B cell (primary cell): Measurements from ENCODE around the gene IGSF9. TPM values are rescaled to one million over a fixed set of nuclear protein-coding genes. Genes with fewer than 3 reads are reported as not detected.

Experiments
- ATAC-seq: fragments of 200-7000 bp; cut with Tn5 transposase; one replicate; pipeline ENCODE4 v1.10.0; 2021; ENCODE audit warnings: low read depth, mild to moderate bottlenecking, moderate number of reproducible peaks, moderate library complexity
- CTCF ChIA-PET: fragments of 350-600 bp; sonication (Branson Sonifier 250); formaldehyde crosslinking; loops from one replicate; lab custom pipeline; 2021; ENCODE audit warnings: antibody characterized with exemption, inconsistent platforms; lab: Charles Lee
- POLR2A ChIA-PET: fragments of 350-600 bp; sonication (Branson Sonifier 250); formaldehyde crosslinking; loops from one replicate; lab custom pipeline; 2021; ENCODE audit warnings: antibody characterized with exemption; lab: Charles Lee
- DNase-seq: peaks from one replicate; pipeline ENCODE4 v3.0.0; 2013
- H2AFZ ChIP-seq: 2 replicates; pipeline ENCODE4 v1.6.1; 2012; ENCODE audit warnings: mild to moderate bottlenecking, low read depth, low read length; ENCODE audit not compliant: insufficient read depth, poor library complexity, severe bottlenecking
- H3K27ac ChIP-seq, 2 donors: 1 replicate in 1 of 2; 2 replicates in 1 of 2; pipeline ENCODE4 v1.5.1; 2012 to 2013; ENCODE audit warnings: low read length in 2 of 2, mild to moderate bottlenecking in 2 of 2, moderate library complexity in 1 of 2
- H3K27me3 ChIP-seq, 4 experiments: fragments of 200-600 bp in 1 of 4; sonication (generic) in 1 of 4; replicated peaks in 1 of 4; 1 replicate in 2 of 4; 2 replicates in 2 of 4; pipeline versions ENCODE4 v1.6.1 to v1.7.0; 2013 to 2016; ENCODE audit warnings: low read length in 3 of 4, mild to moderate bottlenecking in 2 of 4, mixed read lengths in 1 of 4, moderate library complexity in 1 of 4; ENCODE audit not compliant: insufficient read depth in 4 of 4, control insufficient read depth in 3 of 4; ENCODE audit errors: control extremely low read depth in 1 of 4
- H3K36me3 ChIP-seq, 2 experiments: replicated peaks in 1 of 2; 1 replicate in 1 of 2; 2 replicates in 1 of 2; pipeline versions ENCODE4 v1.6.1 to v1.7.1; 2013; ENCODE audit warnings: low read length in 1 of 2; ENCODE audit not compliant: insufficient read depth in 2 of 2, control insufficient read depth in 1 of 2; ENCODE audit errors: control extremely low read depth in 1 of 2, extremely low read depth in 1 of 2
- H3K4me1 ChIP-seq, 2 donors: fragments of 200-600 bp in 1 of 2; sonication (generic) in 1 of 2; 1 replicate in 1 of 2; 2 replicates in 1 of 2; pipeline versions ENCODE4 v1.5.1 to v1.6.1; 2013 to 2017; ENCODE audit warnings: low read length in 2 of 2; ENCODE audit not compliant: control insufficient read depth in 2 of 2, insufficient read depth in 2 of 2
- H3K4me2 ChIP-seq: replicated peaks from 2 replicates; pipeline ENCODE3; 2012; ENCODE audit warnings: mild to moderate bottlenecking, low read depth, low read length; ENCODE audit not compliant: poor library complexity, severe bottlenecking
- H3K4me3 ChIP-seq, 5 experiments: fragments of 200-600 bp in 1 of 5; sonication (generic) in 1 of 5; 1 replicate in 3 of 5; 2 replicates in 2 of 5; pipeline versions ENCODE4 v1.5.1 to v1.7.0; 2011 to 2016; ENCODE audit warnings: low read length in 4 of 5, mild to moderate bottlenecking in 4 of 5, low read depth in 2 of 5, control low read depth in 1 of 5, moderate library complexity in 1 of 5; ENCODE audit not compliant: insufficient read depth in 1 of 5; ENCODE audit errors: control extremely low read depth in 1 of 5, extremely low read depth in 1 of 5
- H3K79me2 ChIP-seq: fragments of 200-600 bp; sonication (generic); one replicate; pipeline ENCODE4 v1.6.0; 2016; ENCODE audit warnings: low read length; ENCODE audit not compliant: control insufficient read depth, insufficient read depth
- H3K9ac ChIP-seq: fragments of 200-600 bp; sonication (generic); 2 replicates; pipeline ENCODE4 v1.6.1; 2017; ENCODE audit warnings: mild to moderate bottlenecking, low read length, moderate library complexity
- H3K9me3 ChIP-seq, 3 donors: one replicate each; pipeline versions ENCODE4 v1.6.1 to v1.7.1; 2013; ENCODE audit warnings: low read length in 2 of 3; ENCODE audit not compliant: control insufficient read depth in 2 of 3, insufficient read depth in 1 of 3; ENCODE audit errors: control extremely low read depth in 1 of 3
- H4K20me1 ChIP-seq: 2 replicates; pipeline ENCODE4 v1.6.0; 2012; ENCODE audit warnings: mild to moderate bottlenecking, low read length; ENCODE audit not compliant: insufficient read depth, control insufficient read depth, poor library complexity, severe bottlenecking
- H3K27ac Mint-ChIP-seq: one replicate; pipeline ENCODE4 v1.8.0; 2021; ENCODE audit warnings: mixed read lengths
- H3K27me3 Mint-ChIP-seq: one replicate; pipeline ENCODE4 v1.8.0; 2021; ENCODE audit warnings: mixed read lengths
- H3K4me1 Mint-ChIP-seq: one replicate; pipeline ENCODE4 v1.8.0; 2021; ENCODE audit warnings: mixed read lengths
- H3K4me3 Mint-ChIP-seq: one replicate; pipeline ENCODE4 v1.8.0; 2021; ENCODE audit warnings: mixed read lengths
- H3K9me3 Mint-ChIP-seq: one replicate; pipeline ENCODE4 v1.8.0; 2022; ENCODE audit warnings: mixed read lengths; ENCODE audit not compliant: insufficient read depth
- EZH2 ChIP-seq: IDR thresholded peaks from 2 replicates; pipeline ENCODE4 v1.6.1; 2012; ENCODE audit warnings: borderline replicate concordance, low read depth, mild to moderate bottlenecking, moderate library complexity, low read length; ENCODE audit not compliant: insufficient read depth, poor library complexity, severe bottlenecking
- WGBS: methylation state at CpG from one replicate; pipeline ENCODE4 v1.1.5; 2013; ENCODE audit warnings: missing lambda C conversion rate; ENCODE audit not compliant: insufficient coverage; 5-methylcytosine and 5-hydroxymethylcytosine counted together
- intact Hi-C: fragments of 100-400 bp; cut with micrococcal nuclease; formaldehyde crosslinking; loops from one replicate; pipeline ENCODE4 v1.10.0; 2022
- polyA plus RNA-seq: library from polyadenylated mRNA; depleted of rRNA; stranded (reverse); fragments of >200 nt; gene quantifications from 2 replicates; pipeline ENCODE4 v1.2.3, GENCODE V29; 2012
- total RNA-seq, 2 donors: library from RNA; stranded (reverse); fragments of 120-200 nt in 1 of 2; gene quantifications; 1 replicate in 1 of 2; 2 replicates in 1 of 2; pipeline versions ENCODE4 v1.2.3 to v1.2.4, GENCODE V29; 2013 to 2022
- TF ChIP-seq, protein P1 (sequence below): fragments of 200-600 bp; IDR thresholded peaks from one replicate; pipeline ENCODE4 v1.8.0; 2022; ENCODE audit warnings: antibody characterized with exemption, mild to moderate bottlenecking

IGSF9 gene
- total and polyA plus RNA-seq, 2 donors (not counting 1 experiment from before 2014, with no cell fraction given): 0.36 to 0.37 TPM

DNA sequence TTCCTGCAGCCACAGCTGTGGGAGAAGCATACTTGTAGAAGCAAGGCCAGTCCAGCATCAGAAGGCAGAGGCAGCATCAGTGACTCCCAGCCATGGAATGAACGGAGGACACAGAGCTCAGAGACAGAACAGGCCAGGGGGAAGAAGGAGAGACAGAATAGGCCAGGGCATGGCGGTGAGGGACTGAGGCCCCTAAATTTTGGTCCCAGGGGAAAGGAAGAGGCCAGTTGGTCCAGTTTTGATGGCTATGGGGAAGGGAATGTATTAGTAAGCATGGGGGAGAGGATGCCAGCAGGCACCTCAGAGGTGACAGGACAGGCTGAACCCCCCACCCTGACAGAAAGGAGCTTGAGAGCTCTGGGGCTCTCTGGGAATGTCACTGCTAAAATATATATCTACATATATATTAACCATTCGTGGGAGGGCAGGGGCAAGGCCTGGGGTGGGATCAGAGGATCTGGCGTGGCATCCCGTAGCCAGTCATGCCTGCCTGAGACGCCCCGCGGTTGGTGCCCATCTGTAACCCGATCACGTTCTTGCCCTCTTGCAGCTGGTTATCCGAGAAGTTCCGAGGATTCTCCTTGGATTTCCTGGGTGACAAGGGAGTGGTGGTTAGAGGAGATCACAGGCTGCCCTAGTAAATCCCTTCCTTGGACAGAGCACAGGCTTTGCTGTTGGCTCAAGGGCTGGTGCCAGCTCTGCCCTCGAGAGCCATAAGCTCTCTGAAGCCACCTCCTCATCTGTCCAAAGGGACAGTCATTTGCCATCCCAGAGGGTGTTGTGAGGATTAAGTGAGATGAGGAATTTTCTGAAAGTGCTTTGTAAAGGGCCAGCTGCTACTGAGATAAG, 26.8 kb downstream of the IGSF9 start:
- no peak overlapping the region for H3K4me3 Mint-ChIP-seq

More for the DNA sequence above, 26.8 kb downstream of the IGSF9 start:
- Histone ChIP-seq H3K36me3 (peaks cover 4 to 52% of the 10 kb centered on the region in 2 experiments), H2AFZ (no peak overlapping the region), H3K9ac (no peak overlapping the region), H3K4me3 (no peak overlapping the region), H4K20me1 (peaks cover 23% of the 10 kb centered on the region), H3K27me3 (no peaks in the 10 kb centered on the region), H3K79me2 (peaks cover 40% of the 10 kb centered on the region), H3K9me3 (no peaks in the 10 kb centered on the region), H3K4me1 (peaks cover 41 to 54% of the 10 kb centered on the region in 2 donors), H3K4me2 (no peak overlapping the region), H3K27ac (peak overlapping the region in 1 of 2 donors; percentile 100)
- intact Hi-C loops: no loop called here
- no peak for TF ChIP-seq EZH2
- TF ChIP-seq, protein P1, sequence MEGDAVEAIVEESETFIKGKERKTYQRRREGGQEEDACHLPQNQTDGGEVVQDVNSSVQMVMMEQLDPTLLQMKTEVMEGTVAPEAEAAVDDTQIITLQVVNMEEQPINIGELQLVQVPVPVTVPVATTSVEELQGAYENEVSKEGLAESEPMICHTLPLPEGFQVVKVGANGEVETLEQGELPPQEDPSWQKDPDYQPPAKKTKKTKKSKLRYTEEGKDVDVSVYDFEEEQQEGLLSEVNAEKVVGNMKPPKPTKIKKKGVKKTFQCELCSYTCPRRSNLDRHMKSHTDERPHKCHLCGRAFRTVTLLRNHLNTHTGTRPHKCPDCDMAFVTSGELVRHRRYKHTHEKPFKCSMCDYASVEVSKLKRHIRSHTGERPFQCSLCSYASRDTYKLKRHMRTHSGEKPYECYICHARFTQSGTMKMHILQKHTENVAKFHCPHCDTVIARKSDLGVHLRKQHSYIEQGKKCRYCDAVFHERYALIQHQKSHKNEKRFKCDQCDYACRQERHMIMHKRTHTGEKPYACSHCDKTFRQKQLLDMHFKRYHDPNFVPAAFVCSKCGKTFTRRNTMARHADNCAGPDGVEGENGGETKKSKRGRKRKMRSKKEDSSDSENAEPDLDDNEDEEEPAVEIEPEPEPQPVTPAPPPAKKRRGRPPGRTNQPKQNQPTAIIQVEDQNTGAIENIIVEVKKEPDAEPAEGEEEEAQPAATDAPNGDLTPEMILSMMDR: no peak
- WGBS: 95% methylated on average over 13 of the region's 13 CpGs
- H3K9me3 Mint-ChIP-seq: no peaks in the 10 kb centered on the region
- no peaks in the 10 kb centered on the region for H3K27me3 Mint-ChIP-seq
- ChIA-PET POLR2A (no interaction called here), CTCF (interaction anchor here (0.9 to 8.7 kb wide), 3 partner anchors 17 to 88 kb away, joined by 3 to 76 read pairs (median 4); no protein-coding TSS in a partner anchor)
- peak; percentile 20 for DNase-seq
- H3K4me1 Mint-ChIP-seq: peaks cover 71% of the 10 kb centered on the region
- H3K27ac Mint-ChIP-seq: peak overlapping the region; percentile 99
- no peak for ATAC-seq
